ENCODE data around the gene ADGRD1.
"Not testable (repeated sequence)": the region's sequence is repeated elsewhere in the genome, so short reads cannot be mapped to it uniquely, and the experiment has no call there.

DNA sequence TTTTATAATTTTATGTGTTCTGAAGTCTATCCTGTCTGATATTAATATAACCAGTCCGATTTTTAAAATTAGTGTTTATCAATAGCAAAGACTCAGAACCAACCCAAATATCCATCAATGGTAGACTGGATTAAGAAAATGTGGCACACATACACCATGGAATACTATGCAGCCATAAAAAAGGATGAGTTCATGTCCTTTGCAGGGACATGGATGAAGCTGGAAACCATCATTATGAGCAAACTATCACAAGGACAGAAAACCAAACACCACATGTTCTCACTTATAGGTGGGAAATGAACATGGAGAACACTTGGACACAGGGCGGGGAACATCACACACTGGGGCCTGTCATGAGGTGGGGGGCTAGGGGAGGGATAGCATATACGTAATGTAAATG lies 16.2 kb upstream of the ADGRD1 start:
- TF ChIP-seq, protein P1, sequence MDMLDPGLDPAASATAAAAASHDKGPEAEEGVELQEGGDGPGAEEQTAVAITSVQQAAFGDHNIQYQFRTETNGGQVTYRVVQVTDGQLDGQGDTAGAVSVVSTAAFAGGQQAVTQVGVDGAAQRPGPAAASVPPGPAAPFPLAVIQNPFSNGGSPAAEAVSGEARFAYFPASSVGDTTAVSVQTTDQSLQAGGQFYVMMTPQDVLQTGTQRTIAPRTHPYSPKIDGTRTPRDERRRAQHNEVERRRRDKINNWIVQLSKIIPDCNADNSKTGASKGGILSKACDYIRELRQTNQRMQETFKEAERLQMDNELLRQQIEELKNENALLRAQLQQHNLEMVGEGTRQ (CRISPR knock-in tag; IDR thresholded peaks at IDR 0.05): not testable (repeated sequence)
- TF ChIP-seq, protein P2, sequence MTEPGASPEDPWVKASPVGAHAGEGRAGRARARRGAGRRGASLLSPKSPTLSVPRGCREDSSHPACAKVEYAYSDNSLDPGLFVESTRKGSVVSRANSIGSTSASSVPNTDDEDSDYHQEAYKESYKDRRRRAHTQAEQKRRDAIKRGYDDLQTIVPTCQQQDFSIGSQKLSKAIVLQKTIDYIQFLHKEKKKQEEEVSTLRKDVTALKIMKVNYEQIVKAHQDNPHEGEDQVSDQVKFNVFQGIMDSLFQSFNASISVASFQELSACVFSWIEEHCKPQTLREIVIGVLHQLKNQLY (CRISPR knock-in tag; IDR thresholded peaks at IDR 0.05): not testable (repeated sequence)
- not testable (repeated sequence) for TF ChIP-seq ESRRA (CRISPR knock-in tag; IDR thresholded peaks at IDR 0.05; ENCODE audit: borderline replicate concordance); CREB1 (CRISPR knock-in tag; IDR thresholded peaks at IDR 0.05); KAT7 (CRISPR knock-in tag; IDR thresholded peaks at IDR 0.05; ENCODE audit: borderline replicate concordance); ZNF232 (CRISPR knock-in tag; IDR thresholded peaks at IDR 0.05); PRRX2 (CRISPR knock-in tag; IDR thresholded peaks at IDR 0.05); NFE2L1 (CRISPR knock-in tag; IDR thresholded peaks at IDR 0.05)
- TF ChIP-seq, protein P3, sequence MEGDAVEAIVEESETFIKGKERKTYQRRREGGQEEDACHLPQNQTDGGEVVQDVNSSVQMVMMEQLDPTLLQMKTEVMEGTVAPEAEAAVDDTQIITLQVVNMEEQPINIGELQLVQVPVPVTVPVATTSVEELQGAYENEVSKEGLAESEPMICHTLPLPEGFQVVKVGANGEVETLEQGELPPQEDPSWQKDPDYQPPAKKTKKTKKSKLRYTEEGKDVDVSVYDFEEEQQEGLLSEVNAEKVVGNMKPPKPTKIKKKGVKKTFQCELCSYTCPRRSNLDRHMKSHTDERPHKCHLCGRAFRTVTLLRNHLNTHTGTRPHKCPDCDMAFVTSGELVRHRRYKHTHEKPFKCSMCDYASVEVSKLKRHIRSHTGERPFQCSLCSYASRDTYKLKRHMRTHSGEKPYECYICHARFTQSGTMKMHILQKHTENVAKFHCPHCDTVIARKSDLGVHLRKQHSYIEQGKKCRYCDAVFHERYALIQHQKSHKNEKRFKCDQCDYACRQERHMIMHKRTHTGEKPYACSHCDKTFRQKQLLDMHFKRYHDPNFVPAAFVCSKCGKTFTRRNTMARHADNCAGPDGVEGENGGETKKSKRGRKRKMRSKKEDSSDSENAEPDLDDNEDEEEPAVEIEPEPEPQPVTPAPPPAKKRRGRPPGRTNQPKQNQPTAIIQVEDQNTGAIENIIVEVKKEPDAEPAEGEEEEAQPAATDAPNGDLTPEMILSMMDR (IDR thresholded peaks at IDR 0.05): not testable (repeated sequence)
- TF ChIP-seq, protein P4, sequence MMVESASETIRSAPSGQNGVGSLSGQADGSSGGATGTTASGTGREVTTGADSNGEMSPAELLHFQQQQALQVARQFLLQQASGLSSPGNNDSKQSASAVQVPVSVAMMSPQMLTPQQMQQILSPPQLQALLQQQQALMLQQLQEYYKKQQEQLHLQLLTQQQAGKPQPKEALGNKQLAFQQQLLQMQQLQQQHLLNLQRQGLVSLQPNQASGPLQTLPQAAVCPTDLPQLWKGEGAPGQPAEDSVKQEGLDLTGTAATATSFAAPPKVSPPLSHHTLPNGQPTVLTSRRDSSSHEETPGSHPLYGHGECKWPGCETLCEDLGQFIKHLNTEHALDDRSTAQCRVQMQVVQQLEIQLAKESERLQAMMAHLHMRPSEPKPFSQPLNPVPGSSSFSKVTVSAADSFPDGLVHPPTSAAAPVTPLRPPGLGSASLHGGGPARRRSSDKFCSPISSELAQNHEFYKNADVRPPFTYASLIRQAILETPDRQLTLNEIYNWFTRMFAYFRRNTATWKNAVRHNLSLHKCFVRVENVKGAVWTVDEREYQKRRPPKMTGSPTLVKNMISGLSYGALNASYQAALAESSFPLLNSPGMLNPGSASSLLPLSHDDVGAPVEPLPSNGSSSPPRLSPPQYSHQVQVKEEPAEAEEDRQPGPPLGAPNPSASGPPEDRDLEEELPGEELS (CRISPR knock-in tag; IDR thresholded peaks at IDR 0.05): not testable (repeated sequence)
- TF ChIP-seq, protein P5, sequence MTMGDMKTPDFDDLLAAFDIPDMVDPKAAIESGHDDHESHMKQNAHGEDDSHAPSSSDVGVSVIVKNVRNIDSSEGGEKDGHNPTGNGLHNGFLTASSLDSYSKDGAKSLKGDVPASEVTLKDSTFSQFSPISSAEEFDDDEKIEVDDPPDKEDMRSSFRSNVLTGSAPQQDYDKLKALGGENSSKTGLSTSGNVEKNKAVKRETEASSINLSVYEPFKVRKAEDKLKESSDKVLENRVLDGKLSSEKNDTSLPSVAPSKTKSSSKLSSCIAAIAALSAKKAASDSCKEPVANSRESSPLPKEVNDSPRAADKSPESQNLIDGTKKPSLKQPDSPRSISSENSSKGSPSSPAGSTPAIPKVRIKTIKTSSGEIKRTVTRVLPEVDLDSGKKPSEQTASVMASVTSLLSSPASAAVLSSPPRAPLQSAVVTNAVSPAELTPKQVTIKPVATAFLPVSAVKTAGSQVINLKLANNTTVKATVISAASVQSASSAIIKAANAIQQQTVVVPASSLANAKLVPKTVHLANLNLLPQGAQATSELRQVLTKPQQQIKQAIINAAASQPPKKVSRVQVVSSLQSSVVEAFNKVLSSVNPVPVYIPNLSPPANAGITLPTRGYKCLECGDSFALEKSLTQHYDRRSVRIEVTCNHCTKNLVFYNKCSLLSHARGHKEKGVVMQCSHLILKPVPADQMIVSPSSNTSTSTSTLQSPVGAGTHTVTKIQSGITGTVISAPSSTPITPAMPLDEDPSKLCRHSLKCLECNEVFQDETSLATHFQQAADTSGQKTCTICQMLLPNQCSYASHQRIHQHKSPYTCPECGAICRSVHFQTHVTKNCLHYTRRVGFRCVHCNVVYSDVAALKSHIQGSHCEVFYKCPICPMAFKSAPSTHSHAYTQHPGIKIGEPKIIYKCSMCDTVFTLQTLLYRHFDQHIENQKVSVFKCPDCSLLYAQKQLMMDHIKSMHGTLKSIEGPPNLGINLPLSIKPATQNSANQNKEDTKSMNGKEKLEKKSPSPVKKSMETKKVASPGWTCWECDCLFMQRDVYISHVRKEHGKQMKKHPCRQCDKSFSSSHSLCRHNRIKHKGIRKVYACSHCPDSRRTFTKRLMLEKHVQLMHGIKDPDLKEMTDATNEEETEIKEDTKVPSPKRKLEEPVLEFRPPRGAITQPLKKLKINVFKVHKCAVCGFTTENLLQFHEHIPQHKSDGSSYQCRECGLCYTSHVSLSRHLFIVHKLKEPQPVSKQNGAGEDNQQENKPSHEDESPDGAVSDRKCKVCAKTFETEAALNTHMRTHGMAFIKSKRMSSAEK (CRISPR knock-in tag; IDR thresholded peaks at IDR 0.05; ENCODE audit: borderline replicate concordance): not testable (repeated sequence)
- TF ChIP-seq, protein P6, sequence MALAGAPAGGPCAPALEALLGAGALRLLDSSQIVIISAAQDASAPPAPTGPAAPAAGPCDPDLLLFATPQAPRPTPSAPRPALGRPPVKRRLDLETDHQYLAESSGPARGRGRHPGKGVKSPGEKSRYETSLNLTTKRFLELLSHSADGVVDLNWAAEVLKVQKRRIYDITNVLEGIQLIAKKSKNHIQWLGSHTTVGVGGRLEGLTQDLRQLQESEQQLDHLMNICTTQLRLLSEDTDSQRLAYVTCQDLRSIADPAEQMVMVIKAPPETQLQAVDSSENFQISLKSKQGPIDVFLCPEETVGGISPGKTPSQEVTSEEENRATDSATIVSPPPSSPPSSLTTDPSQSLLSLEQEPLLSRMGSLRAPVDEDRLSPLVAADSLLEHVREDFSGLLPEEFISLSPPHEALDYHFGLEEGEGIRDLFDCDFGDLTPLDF (CRISPR knock-in tag; IDR thresholded peaks at IDR 0.05): not testable (repeated sequence)

Measured in WTC11 (cell line).